ENCODE results near the gene UCN. TPM values are rescaled to one million over a fixed set of nuclear protein-coding genes. Genes with fewer than 3 reads are reported as not detected.
A peak's percentile ranks its signal among the peaks of the same experiment; 100 is the strongest.
"Not testable (repeated sequence)": the region's sequence is repeated elsewhere in the genome, so short reads cannot be mapped to it uniquely, and the experiment has no call there.

The UCN gene
- total RNA-seq, 2 experiments from 2014 or later = 1.4 to 1.5 TPM

DNA sequence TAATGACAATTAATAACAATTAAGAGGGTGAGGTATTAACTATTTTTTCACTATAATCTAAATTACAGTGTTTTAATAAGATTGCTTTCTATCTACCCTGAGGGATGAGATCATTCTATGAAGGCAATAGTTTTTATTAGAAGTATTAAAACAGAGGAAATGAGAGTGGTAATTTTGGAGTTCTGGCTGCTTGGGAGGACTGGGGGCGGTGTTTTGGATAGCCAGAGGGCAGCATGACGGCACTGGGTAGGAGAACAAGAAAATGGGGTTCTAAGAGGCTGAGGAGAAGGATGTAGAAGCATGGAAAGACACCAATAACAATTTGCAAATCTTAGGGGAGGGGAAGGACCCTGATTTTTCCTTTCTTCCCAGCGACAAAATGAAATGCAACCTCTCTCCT, 38.1 kb downstream of the UCN start:
- no peaks in the 10 kb centered on the region for H3K9me3 Mint-ChIP-seq (ENCODE audit: low read depth)
- H3K4me3 Mint-ChIP-seq = no peak overlapping the region
- intact Hi-C loops (cut with DNase I, micrococcal nuclease) = no loop called here
- ChIA-PET CTCF (interaction anchor here (0.7 to 4.2 kb wide), 4 partner anchors 10 to 33 kb away, joined by 5 to 25 read pairs (median 8); partner anchors contain the start of gene TRIM54), POLR2A (interaction anchor here (0.5 to 0.7 kb wide), 2 partner anchors 315 to 436 kb away, joined by 3 to 6 read pairs; no protein-coding TSS in a partner anchor)
- peaks cover 10% of the 10 kb centered on the region for H3K27me3 Mint-ChIP-seq
- H3K4me1 Mint-ChIP-seq = peaks cover 4% of the 10 kb centered on the region
- H3K36me3 Mint-ChIP-seq (ENCODE audit: low read depth) = no peaks in the 10 kb centered on the region
- ATAC-seq = no peak
- no peak overlapping the region for H3K27ac Mint-ChIP-seq
- no peak for DNase-seq

DNA sequence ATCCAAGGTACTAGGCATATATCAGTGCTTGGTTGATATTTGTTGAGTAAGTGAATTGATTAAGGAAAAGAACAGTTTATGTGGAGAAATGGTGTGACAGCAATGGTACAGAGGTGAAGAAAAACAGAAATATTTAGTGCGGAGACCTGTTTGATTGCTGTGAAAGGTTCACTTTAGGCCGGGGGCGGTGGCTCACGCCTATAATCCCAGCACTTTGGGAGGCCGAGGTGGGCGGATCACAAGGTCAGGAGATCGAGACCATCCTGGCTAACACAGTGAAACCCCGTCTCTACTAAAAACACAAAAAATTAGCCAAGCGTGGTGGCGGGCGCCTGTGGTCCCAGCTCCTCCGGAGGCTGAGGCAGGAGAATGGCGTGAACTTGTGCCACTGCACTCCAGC, 39.9 kb downstream of the UCN start:
- intact Hi-C loops (cut with DNase I, micrococcal nuclease); DNase-seq; H3K27ac Mint-ChIP-seq; H3K9me3 Mint-ChIP-seq (ENCODE audit: low read depth); H3K4me3 Mint-ChIP-seq; ATAC-seq; H3K36me3 Mint-ChIP-seq (ENCODE audit: low read depth); POLR2A ChIA-PET: not testable (repeated sequence)
- H3K4me1 Mint-ChIP-seq = peaks cover 16% of the 10 kb centered on the region
- peaks cover 20% of the 10 kb centered on the region for H3K27me3 Mint-ChIP-seq
- CTCF ChIA-PET = interaction anchor here (1.8 kb wide), 1 partner anchor 19 kb away, joined by 3 read pairs; no protein-coding TSS in a partner anchor

DNA sequence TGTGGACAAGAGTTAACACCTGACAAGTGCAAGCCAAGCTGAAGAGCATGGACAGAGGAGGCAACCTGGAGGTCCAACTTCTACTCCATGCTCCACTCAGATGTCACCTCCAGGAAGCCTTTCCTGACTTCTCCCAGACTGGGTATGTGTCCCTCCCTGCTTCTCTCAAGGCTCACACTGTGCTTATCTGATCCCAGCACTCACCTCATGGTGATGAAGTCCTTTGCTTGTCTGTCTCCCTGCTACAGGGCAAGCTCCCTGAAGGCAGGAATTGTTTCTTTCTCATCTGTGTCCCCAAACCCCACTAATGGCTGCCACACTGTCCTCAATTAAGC, 42.7 kb downstream of the UCN start:
- CTCF ChIA-PET = interaction anchor here (0.6 to 6.3 kb wide), 9 partner anchors 10 to 253 kb away, joined by 3 to 82 read pairs (median 4); partner anchors contain the start of genes DNAJC5G and TRIM54
- peaks cover 35% of the 10 kb centered on the region for H3K27me3 Mint-ChIP-seq
- ATAC-seq (no peak), DNase-seq (no peak)
- H3K4me3 Mint-ChIP-seq = no peak overlapping the region
- intact Hi-C loops (cut with DNase I, micrococcal nuclease) = no loop called here
- H3K36me3 Mint-ChIP-seq (ENCODE audit: low read depth) = no peaks in the 10 kb centered on the region
- H3K27ac Mint-ChIP-seq = no peak overlapping the region
- POLR2A ChIA-PET = no interaction called here
- no peaks in the 10 kb centered on the region for H3K9me3 Mint-ChIP-seq (ENCODE audit: low read depth)
- H3K4me1 Mint-ChIP-seq = peaks cover 23% of the 10 kb centered on the region

DNA sequence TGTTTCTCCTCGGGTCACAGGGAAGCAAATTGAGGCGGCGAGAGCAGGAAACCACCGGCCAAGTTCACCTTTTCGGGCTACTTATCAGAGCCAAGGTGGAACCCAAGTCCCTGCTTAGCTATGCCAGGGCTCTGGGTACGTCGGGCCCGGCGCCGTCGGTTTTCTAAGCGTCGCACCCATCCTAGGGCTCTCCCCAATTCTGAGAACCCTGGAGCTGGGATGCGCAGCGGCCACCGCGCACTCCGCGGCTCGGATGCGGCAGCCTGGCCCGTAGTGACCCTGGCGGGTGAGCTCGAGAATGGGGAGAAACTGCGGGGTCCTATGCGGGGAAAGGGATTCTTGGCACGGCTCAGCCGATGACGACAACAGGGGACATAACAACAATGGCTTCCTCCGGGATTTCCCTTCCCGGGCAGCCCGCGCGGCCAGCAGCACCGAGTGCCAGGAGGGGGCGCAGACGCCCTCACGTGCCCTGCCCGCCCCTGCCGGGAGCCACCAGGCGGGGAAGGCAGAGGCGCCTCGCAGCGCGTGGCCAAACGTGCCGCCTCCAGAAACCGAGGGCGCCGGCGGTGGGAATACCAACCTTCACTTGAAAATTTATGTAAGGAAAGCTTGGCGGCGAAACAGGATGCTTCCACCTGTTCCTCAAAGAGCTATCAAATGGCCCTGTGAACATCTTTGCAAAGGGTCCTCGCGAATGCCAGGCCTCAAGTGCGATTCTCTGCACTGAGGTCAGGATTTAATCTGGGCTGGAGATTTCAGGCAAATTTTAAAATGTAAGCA, 43.3 kb downstream of the UCN start:
- CTCF ChIA-PET = interaction anchor here (0.6 to 6.3 kb wide), 11 partner anchors 8 to 252 kb away, joined by 3 to 82 read pairs (median 4); partner anchors contain the start of genes DNAJC5G and TRIM54
- POLR2A ChIA-PET = interaction anchor here (0.6 kb wide), 2 partner anchors 48 to 56 kb away, joined by 3 read pairs; partner anchors contain the start of gene CAD
- no peaks in the 10 kb centered on the region for H3K36me3 Mint-ChIP-seq (ENCODE audit: low read depth)
- intact Hi-C loops (cut with DNase I, micrococcal nuclease) = loop anchor here (5.0 kb wide), 2 partner anchors 42 to 418 kb away; partner anchors contain the start of genes DPYSL5 (in 1 of the 2) and UCN (in 1 of the 2)
- H3K9me3 Mint-ChIP-seq (ENCODE audit: low read depth) = no peaks in the 10 kb centered on the region
- peak overlapping the region; percentile 53 for H3K4me3 Mint-ChIP-seq
- no peak overlapping the region for H3K27ac Mint-ChIP-seq
- ATAC-seq = peak; percentile 67
- H3K27me3 Mint-ChIP-seq = peaks cover 41% of the 10 kb centered on the region
- H3K4me1 Mint-ChIP-seq = peaks cover 23% of the 10 kb centered on the region
- peak; percentile 80 for DNase-seq

DNA sequence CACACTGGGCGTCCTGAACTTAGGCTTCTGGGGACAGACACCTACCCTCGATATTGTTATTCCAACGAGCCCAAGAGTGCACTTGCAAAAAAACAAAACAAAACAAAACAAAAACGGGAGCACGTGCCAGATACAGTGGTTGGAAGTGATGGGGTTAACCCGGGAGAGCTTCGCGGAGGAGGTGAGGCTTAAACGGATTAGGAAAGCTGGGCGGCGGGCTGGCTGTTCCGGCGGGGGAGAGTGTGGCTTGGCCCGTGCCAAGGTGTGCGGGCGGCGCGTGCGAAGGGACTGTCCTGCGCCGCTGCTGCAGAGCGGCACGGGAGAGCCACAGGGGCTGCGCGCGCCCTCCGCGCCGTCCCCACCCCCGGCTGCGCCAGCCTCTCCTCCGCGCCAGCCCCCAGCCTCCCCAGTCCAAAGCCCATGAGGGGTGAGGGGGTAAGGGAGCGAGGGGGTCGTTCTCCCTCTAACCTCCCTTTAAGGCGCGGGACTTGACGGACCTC, 43.9 kb downstream of the UCN start:
- ChIA-PET CTCF (interaction anchor here (1.0 to 6.3 kb wide), 8 partner anchors 9 to 419 kb away, joined by 3 to 82 read pairs (median 6); partner anchors contain the start of genes DNAJC5G and TRIM54), POLR2A (interaction anchor here (0.6 kb wide), 2 partner anchors 47 to 56 kb away, joined by 3 read pairs; partner anchors contain the start of gene CAD)
- Mint-ChIP-seq H3K27me3 (peaks cover 44% of the 10 kb centered on the region), H3K4me3 (peak overlapping the region; percentile 71), H3K36me3 (ENCODE audit: low read depth) (no peaks in the 10 kb centered on the region), H3K4me1 (peaks cover 23% of the 10 kb centered on the region), H3K9me3 (ENCODE audit: low read depth) (no peaks in the 10 kb centered on the region), H3K27ac (no peak overlapping the region)
- peak; percentile 38 for DNase-seq
- intact Hi-C loops (cut with DNase I, micrococcal nuclease) = loop anchor here (5.0 kb wide), 2 partner anchors 43 to 417 kb away; partner anchors contain the start of genes DPYSL5 (in 1 of the 2) and UCN (in 1 of the 2)
- peak; percentile 40 for ATAC-seq

DNA sequence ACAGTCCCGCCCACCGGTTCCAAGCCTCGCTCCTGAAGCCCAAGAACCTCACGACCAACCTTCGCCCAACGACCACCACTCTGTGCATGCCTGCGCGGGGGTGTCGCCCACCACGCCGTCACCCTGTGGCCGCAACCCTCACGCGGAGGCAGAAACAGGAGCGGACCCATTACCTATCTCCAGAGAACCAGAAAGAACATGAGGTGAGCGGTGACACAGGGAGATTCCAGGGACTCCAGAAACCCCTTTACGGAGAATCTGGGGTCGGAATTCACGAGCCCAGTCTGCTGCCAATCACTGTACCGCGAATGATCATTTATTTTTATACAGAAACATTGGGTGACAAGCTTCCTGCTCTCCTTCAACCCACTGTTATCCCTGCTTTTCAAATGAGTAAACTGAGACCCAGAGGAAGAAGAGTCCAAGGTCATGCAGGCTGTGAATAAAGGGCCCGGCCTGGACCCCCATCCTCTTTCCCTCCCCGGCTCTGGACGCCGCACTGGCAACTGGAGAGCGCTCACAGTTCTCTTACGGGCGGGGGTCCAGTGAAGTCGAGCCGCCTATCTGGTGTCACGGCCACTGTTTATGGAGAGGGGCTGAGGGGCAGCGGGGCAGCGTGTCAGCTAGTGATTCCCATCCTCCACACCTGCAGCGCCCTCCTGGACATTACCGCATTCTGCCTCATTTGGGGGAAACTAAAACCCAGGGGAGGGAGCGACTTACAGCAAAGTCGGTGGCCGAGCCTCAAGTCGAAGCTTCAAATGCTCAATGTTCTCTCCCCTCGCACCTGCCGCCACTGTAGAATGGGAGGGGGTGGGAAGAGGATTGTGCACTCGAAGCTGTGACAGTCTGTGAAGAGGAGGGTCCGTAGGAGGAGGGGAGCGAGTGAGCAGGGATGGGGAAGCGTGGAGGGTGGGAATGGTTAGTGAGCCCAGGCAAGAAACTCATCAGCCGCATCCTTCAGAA, 44.7 kb downstream of the UCN start:
- Mint-ChIP-seq H3K9me3 (ENCODE audit: low read depth) (no peaks in the 10 kb centered on the region), H3K4me3 (peak overlapping the region; percentile 71), H3K27me3 (peaks cover 47% of the 10 kb centered on the region), H3K4me1 (peaks cover 23% of the 10 kb centered on the region), H3K27ac (peak overlapping the region; percentile 52), H3K36me3 (ENCODE audit: low read depth) (no peaks in the 10 kb centered on the region)
- intact Hi-C loops (cut with DNase I, micrococcal nuclease) = loop anchor here (1.0 to 5.0 kb wide), 4 partner anchors 17 to 416 kb away; partner anchors contain the start of genes ATRAID (in 1 of the 2), DPYSL5 (in 1 of the 2), SLC5A6 (in 1 of the 2) and UCN (in 1 of the 2)
- ATAC-seq (no peak), DNase-seq (peak; percentile 29)
- POLR2A ChIA-PET = no interaction called here
- CTCF ChIA-PET = interaction anchor here (0.7 to 6.3 kb wide), 10 partner anchors 9 to 453 kb away, joined by 3 to 82 read pairs (median 4); partner anchors contain the start of gene TRIM54

DNA sequence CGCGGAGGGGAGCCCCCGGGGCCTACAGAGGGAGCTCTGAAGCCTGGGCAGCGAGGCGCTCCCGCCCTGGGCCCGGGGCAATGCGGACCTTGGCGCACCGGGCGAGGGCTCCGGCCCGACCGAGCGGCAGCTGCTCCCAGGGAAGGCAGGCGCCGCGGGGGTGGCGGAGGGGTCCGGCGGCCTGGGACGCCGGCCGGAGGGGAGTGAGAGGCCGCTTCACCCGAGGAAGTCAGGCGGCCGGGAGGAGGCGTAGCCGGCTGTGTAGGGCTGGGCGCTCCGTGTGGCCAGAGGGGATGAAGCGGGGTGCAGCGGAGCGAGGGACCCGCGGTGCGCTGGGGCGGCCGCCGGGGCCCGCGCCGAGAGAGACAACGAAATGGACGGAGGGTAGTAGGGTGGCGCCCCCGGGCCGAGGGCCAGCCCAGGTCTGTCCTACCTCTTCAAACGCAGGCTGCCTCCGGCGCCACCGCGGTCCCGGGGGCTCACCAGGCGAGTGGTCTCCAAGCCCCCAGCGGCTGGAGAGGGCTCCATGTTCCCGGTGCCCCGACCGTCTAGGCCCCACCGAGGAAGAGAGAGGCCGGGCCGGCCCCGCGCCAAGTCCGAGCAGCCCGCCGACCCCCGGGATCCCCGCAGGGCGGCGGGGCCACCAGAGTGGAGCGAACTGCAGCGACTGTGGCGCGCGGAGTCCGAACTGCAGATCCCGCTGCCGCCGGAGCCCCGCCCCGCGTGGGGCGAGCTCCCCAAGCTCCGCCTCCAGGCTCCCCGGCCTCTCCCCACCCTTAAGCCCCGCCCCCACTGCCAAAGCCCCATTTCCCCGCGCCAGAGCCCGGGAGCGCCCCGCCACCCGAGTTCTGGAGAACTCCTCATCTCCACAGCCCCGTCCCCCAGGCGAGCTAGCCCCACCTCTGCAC, 45.6 kb downstream of the UCN start, which contains the start of gene SLC30A3:
Gene SLC30A3, minus strand, starts transcription at position 669 of the 908 bp plus-strand sequence. Its CDS starts 141 bp downstream, at position 528.
- H3K4me1 Mint-ChIP-seq = peaks cover 23% of the 10 kb centered on the region
- peak within 1 kb of the TSS; percentile 52 for H3K27ac Mint-ChIP-seq
- POLR2A ChIA-PET = no interaction called here
- H3K4me3 Mint-ChIP-seq = peak within 1 kb of the TSS; percentile 71
- no peaks in the 10 kb centered on the region for H3K9me3 Mint-ChIP-seq (ENCODE audit: low read depth)
- DNase-seq (peak; percentile 85), ATAC-seq (peak; percentile 75)
- H3K27me3 Mint-ChIP-seq = peaks cover 49% of the 10 kb centered on the region
- no peaks in the 10 kb centered on the region for H3K36me3 Mint-ChIP-seq (ENCODE audit: low read depth)
- CTCF ChIA-PET = interaction anchor here (0.8 to 6.3 kb wide), 6 partner anchors 10 to 421 kb away, joined by 3 to 82 read pairs (median 8); partner anchors contain the start of gene TRIM54
- intact Hi-C loops (cut with DNase I, micrococcal nuclease) = loop anchor here (1.0 to 5.0 kb wide), 4 partner anchors 18 to 415 kb away; partner anchors contain the start of genes ATRAID (in 1 of the 2), DPYSL5 (in 1 of the 2), SLC5A6 (in 1 of the 2) and UCN (in 1 of the 2)

DNA sequence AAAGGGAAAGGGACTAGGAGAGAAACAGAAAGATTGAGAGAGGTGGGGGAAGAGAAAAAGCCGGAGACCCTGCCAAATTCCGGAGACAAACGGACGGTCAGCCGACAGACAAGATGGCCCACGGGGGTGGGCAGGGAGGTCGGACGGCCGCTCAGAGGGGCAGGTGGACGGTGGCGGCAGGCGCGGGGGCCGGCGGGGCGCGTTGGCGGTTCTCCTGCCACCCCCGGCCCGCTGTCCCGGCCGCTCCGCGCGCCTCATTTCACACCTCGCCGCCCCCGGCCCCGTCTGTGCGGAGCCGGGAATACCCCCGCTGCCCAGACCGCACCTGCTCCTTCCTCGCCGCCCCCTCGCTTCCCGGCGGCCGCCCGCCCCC, 46.3 kb downstream of the UCN start:
- intact Hi-C loops (cut with DNase I, micrococcal nuclease) = loop anchor here (2.0 to 5.0 kb wide), 3 partner anchors 45 to 415 kb away; partner anchors contain the start of genes ATRAID (in 1 of the 2), DPYSL5 (in 1 of the 2), SLC5A6 (in 1 of the 2) and UCN (in 1 of the 2)
- no peaks in the 10 kb centered on the region for H3K36me3 Mint-ChIP-seq (ENCODE audit: low read depth)
- peaks cover 23% of the 10 kb centered on the region for H3K4me1 Mint-ChIP-seq
- POLR2A ChIA-PET = no interaction called here
- H3K27ac Mint-ChIP-seq = no peak overlapping the region
- no peaks in the 10 kb centered on the region for H3K9me3 Mint-ChIP-seq (ENCODE audit: low read depth)
- H3K27me3 Mint-ChIP-seq = peaks cover 53% of the 10 kb centered on the region
- H3K4me3 Mint-ChIP-seq = peak overlapping the region; percentile 13
- ATAC-seq = no peak
- peak; percentile 31 for DNase-seq
- CTCF ChIA-PET = interaction anchor here (2.7 to 6.3 kb wide), 2 partner anchors 19 to 41 kb away, joined by 16 to 82 read pairs; partner anchors contain the start of gene TRIM54

DNA sequence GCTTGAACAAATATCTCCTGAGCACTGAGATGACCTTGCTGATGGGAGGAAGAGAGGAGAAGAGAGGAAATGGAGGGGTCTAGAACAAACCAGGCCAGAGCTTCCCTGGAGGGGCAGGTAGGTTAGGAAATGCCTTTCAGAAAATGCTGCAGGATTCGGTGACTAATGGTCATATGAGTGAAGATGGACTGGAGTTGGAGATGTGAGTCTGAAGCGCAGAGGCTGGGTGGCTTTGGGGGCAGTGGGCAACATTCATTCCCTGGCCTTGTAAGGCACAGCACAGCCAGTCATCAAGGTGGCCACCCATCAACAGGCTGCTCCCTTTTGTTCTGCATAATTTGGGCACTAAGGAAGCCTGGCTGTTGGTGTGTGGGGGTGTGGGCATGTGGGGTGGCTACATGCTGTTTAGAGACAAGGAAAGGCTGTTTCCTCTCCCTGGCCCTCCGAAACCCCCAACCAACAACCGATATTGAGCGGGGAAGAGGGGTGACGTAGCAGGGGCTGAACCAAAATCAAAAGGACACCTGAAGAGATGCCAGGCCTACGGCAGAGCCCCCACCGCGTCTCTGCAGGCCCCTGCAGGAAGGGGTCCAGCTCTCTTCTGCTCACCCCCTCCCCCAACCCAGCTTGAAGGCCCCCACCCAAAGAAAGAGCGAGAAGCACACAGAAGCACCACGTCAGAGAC, 46.9 kb downstream of the UCN start:
- H3K27ac Mint-ChIP-seq = no peak overlapping the region
- no peaks in the 10 kb centered on the region for H3K9me3 Mint-ChIP-seq (ENCODE audit: low read depth)
- H3K4me3 Mint-ChIP-seq = peak overlapping the region; percentile 13
- peaks cover 53% of the 10 kb centered on the region for H3K27me3 Mint-ChIP-seq
- DNase-seq = no peak
- peaks cover 23% of the 10 kb centered on the region for H3K4me1 Mint-ChIP-seq
- no peaks in the 10 kb centered on the region for H3K36me3 Mint-ChIP-seq (ENCODE audit: low read depth)
- ChIA-PET CTCF (interaction anchor here (2.7 to 6.3 kb wide), 2 partner anchors 19 to 42 kb away, joined by 16 to 82 read pairs; partner anchors contain the start of gene TRIM54), POLR2A (interaction anchor here (0.7 kb wide), 1 partner anchor 103 kb away, joined by 3 read pairs; no protein-coding TSS in a partner anchor)
- intact Hi-C loops (cut with DNase I, micrococcal nuclease) = loop anchor here (5.0 kb wide), 2 partner anchors 46 to 414 kb away; partner anchors contain the start of genes DPYSL5 (in 1 of the 2) and UCN (in 1 of the 2)
- no peak for ATAC-seq
